GM18517 (cell line): ENCODE measurements around the gene INPP5A.
"Not testable (repeated sequence)": the region's sequence is repeated elsewhere in the genome, so short reads cannot be mapped to it uniquely, and the experiment has no call there.

Experiments used
- ATAC-seq: cut with Tn5 transposase; IDR thresholded peaks from one replicate; pipeline ENCODE4 v1.9.1; 2021; ENCODE audit warnings: mild to moderate bottlenecking, moderate library complexity; ENCODE audit not compliant: unreplicated experiment

INPP5A gene

DNA sequence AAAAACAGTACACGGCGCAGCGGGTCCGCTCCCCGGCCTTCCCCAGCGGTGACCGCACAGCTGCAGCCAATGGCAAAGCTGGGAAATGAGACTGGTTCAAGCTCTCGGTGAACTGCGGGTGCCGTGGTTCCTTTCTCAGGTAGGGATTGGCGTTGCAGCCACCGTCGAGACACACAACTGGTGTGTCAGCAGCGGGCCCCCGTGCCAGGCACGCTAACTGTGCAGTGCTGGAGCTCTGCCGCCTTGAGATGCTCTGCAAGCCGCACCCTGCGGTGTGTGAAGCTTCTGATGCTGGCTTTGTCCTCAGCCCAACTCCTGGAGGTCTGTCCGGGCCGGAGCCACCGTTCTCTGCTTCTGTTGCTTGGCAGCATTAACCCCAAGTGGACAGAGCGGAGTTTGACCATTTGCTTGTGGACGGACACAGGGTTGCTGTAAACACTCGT, 269.0 kb downstream of the INPP5A start:
- ATAC-seq, result no peak

DNA sequence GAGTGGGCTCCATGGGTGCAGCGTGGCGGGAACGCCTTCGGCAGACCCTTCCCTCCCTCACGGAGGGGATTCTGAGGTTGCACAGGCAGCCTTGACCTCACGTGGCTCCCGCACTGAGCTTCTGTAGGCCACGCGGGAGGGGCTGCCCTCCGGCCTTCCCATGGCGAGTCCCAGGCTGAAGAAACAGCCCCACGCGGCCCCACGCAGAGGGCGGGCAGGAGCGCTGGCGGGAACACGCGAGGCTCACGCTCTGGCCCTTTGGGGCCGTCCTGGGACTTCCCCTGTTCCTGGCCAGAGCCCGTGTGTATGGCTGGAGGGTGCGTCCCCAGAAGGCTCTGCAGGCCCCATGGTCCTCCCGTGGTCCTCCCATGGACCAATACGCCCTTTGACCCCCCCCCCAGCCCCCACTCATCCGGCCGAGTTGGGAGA, 270.0 kb downstream of the INPP5A start:
- ATAC-seq, result no peak

DNA sequence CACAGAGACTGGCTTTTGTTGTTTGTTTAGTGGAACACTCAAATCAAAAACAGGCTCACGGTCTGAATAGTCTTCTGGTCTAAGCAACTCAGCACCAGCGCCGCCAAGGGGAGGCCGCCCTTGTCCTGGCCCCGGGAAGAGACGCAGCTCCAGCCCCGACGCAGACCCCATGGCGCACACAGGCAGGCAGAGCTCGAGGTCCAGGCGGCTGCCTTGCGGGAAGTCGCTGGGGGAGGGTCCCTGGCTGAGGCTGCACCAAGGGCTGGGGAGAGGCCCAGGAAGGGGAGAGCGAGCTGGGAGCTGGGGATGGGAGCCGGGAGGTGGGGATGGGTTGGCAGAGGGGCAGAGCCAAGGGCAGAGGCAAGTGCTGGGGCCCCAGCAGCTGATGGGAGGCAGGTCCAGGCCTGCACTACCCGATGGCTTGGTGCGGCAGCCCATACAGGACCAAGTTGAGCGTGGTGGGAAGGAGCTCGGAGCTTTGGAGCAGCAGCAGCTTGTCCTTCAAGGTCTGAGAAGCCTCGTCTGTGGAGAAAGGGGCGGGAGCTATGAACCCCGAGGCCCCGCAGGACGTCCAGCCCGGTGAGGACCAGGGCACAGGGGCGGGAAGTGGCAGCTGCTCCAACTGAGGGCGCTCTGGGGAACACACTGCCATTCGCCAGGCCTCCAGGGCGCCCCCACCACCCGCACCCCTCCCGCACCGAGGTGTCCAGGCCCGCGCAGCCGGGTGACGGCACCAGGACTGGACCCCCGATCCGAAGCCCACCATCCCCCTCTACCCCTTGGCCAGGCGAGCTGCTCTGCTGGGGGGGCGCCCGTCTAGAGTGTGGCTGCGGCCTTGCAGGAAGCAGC, 271.0 kb downstream of the INPP5A start:
- ATAC-seq, result no peak

DNA sequence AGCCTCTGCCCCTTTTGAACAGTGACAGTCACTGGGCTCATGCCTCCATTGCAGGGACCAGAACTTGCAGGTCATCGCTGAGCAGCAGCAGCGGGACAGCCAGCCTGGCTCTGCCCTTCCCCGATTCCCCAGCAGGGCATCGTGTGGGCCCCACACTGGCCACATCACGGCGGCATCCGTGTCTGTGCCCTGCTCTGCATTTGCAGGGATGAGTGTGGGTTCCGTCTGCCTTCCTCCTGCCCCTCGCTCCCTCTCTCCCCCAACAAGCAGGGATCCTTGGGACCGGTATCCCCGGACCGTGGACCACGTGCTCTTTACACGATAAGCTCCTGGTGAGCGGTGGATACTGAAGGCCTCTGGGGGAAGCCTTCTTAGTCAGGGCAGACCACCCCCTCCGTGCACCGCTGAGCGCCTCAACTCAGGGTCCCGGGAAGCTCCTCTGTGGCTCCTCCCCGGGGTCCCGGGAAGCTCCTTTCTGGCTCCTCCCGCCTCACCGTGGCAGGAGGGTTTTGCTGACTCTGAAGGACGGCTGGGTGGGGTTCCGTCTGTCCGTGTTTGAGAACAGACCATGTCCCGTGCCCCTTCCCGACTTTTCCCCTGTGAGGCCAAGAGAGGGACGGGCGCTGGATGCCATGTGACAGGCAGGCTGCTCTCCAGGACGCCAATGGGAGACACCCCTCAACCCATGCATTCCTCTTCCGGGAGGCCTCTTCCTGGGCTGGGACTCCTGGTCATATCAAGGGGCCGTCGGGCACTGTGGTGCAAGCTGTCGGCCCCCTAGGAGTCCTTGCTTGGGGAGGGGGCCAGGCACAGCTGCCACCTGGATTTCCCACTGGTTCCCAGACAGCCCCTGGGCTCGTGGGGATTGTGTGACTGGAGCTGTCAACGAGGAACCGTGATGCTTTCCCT, 271.9 kb downstream of the INPP5A start:
- ATAC-seq, result no peak

DNA sequence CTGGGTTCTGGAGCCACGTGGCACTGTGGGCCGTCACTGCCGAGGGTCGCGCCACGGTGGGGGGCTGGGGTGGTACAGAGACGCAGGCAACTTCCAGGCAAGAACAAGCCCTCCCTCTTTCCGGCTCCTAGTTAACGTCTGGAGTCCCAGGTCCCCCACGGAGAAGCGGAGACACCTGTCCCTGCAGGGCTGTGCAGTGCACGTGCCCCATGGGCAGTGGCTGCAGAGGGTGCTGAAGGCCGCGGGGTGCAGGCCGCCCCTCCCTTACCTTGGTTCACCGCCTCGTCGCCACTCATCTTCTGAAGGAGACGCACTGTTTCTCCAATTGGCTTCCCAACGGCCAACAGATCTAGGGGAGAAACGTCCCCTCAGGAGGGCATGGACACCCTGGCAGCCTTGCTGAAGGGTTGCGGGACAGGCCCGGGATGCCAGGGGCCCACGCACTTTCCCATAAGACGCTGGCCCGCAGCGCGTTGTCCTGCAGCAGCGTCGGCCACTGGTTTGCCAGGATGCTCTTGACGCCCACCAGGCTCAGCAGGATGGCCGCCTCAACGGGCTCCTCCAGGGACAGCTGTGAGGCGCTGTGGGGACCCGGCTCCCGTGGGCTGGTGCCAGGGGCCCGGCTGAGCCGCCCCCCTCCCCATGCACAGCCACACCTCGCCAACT, 272.7 kb downstream of the INPP5A start:
- no peak for ATAC-seq

DNA sequence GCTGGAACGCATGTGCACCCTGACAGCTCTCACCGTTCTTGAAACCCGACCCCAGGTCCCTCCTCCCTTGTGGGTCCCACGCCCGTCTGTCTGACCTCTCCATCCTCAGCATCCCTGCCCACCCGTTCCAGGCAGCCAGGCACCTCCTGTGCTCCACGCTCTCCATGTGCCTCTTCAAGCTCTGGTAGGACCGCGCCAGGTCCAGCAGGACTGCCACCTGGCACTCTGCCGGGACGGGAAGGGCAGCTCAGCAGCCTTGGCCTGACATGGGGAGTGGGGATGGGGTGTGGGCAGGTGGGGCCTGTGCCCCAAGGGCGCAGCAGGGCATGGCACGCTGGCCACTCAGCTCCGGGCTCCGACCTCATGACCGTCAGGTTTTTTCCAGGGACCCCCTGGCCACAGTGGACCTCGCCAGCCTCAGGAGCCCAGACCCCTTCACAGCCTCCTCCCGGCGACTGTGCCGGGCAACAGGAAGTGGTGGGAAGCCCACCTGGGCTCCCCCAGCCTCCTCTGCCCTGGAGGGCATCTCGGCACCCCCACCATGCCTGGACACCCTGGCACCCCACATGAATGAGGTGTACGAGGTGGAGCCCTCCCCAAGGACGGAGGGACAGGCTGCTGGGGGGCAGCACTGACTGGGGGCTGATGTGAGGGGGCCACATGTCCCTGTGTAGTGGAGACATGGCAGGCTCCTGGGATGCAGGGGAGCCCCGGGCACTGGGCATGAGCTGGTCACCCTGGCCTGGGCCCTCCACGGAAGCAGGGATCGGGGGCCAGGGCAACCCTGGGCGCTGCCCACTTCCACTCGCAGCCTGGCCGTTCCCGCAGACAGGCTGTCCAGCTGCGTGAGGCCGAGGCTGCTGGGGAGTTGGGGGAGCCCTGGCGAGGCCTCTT, 273.5 kb downstream of the INPP5A start:
- ATAC-seq, result no peak

DNA sequence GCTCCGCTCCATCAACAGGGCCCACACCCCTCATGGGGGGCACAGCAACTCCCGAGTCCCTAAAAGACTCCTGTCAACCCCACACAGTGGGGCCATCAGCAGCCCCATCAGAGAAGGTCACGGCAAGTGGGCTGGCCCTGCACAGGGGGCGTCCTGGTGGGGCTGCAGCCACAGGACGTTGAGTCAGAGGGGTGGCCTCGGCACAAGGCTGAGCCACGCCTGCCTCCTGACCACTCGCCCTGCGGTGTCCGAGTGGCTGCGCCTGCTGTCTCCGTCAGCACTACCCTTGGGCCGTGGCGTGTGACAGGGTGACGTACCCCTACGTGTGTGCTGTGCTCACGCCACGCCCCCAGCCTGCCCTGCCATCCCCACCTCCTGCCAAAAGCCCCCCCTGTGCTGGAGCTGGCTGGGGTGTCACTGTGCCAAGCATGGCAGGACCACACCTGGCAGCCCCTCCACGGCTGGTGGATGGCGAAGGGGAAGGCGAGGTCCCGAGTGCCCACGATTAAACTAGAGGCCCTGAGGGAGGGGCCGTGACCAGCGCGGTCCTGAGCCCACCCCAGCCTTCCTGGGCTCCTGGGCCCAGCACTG, 274.4 kb downstream of the INPP5A start:
- no peak for ATAC-seq

DNA sequence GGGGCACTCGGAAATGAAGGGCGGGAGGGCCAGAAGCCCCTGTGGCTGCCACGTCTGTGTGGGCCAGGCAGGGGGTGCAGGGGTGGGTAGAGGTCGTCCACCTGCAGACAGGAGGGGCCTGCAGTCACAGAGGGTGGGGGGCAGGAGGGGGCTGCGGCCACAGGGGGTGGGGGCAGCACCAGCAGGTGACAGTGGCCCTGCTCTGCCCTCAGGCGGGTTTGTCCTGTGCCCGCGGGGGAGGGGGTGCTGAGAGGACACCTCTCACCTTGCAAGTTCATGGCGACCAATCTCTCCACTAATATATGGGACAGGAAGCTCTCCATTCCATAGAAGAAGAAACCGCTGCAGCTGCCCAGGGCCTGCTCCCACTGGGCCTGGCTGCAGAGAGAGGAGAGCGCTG, 274.9 kb downstream of the INPP5A start:
- no peak for ATAC-seq

DNA sequence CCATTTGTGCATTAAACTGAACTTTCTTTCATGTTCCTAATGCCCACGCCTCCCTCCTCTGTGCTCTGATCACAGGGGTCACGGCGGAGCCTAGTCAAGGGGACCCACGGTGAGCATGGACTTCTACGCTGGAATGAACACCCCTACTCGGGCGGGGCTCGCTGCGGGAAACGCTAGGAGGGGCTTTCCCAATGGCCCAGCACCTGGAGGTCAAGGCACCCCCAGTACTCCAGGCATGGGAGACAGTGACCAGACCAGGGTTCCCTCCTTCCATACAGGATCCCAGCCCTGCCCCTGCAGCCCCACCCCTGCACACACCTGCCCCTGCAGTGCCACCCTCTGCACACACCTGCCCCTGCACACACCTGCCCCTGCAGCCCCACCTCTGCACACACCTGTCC, 275.4 kb downstream of the INPP5A start:
- no peak for ATAC-seq

DNA sequence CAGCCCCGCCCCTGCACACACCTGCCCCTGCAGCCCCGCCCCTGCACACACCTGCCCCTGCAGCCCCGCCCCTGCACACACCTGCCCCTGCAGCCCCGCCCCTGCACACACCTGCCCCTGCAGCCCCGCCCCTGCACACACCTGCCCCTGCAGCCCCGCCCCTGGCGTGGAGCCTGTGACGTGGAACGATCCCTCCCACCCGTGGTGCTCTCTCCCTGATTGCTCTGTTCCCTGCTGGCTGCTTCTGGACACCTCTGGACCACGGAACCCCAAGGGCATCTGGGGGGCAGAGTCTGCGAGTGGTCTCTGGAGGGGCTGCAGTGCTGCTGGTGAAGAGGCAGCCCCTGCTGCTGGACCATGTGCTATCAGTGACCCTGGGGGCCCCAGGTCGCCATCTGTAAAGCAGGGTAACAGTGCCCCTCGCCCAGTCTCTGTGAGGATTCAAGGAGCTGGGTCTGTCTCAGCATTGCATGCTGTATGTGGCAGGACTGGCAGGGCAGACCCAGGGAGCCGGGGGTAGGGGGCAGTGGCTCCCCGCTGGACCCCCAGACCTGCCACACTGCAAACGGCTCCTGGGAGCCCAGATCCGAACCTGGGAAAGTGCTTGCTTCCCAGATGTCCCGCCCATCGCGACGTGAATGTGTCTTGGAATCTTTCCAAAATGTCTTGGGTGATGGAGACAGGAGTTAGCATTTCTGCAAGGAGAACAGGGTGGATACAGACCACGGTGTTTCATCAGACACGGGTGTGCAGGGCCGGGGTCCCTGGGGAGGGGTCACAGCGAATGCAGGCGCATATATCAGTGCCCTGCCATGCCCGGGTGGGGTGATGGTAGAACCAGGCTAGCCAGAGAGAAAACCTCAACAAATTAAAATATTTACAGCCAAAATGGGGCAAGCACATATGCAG, 276.2 kb downstream of the INPP5A start:
- ATAC-seq, result no peak

DNA sequence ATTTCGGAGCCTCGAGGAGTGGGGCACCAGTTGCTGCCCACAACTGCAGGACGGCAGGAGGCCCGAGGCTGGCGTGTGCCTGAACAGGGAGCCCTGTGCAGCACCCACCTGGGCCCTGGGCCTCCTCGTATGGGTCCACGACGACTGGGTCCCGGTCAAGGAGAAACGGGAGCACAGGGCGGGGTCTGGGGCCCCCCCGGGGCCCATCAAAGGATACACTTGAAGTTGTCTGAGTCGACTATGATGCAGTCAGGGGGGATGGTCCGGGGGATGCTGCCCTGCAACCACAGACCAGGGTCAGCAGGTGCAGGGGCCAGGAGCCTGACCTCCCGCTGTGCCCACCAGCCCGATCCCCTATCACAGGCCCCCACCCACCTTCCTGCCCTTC, 276.9 kb downstream of the INPP5A start:
- no peak for ATAC-seq

DNA sequence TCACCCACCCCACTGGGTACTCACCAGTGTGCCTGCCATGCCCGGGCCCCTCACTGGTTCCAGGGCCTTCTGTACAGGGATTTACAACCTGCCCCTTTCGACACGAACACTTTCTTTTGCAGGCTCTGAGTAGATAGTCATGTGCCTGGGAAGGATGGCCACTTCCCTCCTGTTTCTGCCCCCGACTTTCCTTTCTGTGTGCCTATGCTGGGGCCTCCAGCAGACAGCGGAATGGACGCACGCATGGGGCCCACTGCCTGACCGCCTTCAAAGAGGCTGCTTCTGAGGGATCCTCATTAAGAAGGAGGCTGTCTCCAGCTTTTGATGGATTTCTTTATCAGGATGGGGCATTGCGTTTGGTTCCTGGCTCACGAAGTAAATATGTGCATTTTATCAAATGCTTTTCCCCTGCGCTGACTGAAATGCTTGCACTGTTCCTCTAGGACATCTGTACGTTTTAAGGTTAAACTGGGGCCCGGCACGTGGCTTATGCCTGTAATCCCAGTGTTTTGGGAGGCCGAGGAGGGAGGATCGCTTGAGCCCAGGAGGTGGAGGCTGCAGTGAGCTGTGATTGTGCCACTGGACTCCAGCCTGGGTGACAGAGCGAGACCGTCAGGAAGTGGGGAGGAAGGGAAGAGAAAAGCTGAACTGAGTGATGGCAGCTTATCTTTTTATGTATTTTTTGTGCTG, 277.7 kb downstream of the INPP5A start:
- no peak for ATAC-seq

DNA sequence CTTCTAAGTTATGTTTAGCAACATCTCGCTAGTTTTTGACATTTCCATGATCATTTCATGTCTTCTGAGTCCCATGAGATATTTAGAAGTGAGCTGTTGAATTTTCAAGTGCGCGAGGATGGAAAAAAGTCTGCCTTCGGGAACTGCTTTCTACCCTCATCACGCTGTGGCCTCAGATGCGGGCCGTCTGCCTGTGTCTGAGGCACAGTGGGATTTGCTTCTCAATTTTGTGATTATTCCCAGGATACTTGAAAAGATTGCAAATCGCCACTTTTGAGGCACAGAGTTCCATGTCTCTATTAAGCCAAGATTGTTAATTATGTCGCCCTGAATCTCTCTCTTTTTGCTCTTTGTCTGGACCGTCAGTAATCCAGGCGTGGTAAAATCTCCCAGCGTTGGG, 279.1 kb downstream of the INPP5A start:
- no peak for ATAC-seq

DNA sequence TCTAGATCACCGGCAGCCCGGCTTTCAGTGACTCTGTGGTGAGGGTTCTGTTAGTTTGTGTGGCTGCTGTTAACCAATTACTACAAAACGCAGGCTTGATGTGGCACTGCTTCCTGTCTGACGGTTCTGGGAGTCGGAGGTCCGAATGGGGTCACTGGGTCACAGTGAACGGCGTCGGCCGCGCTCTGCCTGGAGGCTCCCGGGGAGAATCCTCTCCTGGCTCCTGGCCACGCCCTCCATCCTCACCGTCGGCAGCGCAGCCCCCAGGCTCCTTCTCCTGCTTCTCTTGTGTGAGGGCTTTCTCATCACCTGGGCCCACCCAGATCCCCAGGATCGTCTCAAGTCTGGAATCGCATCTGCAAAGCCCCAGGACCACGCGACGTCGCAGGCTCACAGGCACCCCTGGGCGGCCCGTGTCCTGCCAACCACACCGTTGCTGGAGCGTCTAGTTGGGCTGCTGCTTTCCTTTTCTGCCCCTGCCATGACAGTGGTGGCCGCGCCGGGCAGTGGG, 280.2 kb downstream of the INPP5A start:
- ATAC-seq, result no peak

DNA sequence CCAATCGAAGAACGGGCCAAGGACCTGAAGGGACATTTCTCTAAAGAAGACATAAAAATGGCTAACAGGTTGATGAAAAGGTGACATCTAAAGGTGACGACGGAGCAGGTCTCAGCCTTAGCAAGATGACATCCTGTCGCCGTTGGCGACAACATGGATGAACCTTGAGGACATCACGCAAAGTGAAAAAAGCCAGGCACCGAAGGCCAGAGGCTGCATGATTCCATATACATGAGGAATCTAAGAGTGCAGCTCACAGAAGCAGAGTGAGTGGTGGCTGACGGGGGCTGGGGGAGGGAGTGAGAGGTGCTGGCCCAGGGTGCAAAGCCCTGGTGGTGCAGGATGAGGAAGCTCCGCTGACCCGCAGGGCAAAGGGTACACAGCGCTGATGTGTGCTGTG, 282.5 kb downstream of the INPP5A start:
- no peak for ATAC-seq

DNA sequence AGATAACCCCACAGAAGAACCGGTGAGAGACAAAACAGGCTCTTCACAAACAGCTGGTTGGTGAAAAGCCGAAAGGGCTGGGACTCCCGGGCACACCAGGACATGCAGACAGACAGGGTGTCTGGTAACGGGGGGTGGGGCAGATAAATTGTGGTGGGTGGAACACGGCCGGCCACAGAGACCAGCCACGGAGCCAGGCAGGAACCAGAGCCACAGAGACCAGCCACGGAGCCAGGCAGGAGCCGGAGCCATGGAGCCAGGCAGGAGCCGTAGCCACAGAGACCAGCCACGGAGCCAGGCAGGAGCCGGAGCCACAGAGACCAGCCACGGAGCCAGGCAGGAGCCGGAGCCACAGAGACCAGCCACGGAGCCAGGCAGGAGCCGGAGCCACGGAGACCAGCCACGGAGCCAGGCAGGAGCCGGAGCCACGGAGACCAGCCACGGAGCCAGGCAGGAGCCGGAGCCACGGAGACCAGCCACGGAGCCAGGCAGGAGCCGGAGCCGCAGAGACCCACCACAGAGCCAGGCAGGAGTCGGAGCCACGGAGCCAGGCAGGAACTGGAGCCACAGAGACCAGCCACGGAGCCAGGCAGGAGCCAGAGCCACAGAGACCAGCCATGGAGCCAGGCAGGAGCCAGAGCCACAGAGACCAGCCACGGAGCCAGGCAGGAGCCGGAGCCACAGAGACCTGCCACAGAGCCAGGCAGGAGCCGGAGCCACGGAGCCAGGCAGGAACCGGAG, 288.4 kb downstream of the INPP5A start:
- not testable (repeated sequence) for ATAC-seq
